ENCODE data around the gene ANO4. TPM values are rescaled to one million over a fixed set of nuclear protein-coding genes. Genes with fewer than 3 reads are reported as not detected.

ANO4 gene
- total and polyA plus RNA-seq, 4 donors = 0.10 to 1.9 (median 0.86) TPM

GRCh38 chr12:100935929-100936328 is 141.4 kb downstream of the ANO4 start:
- Histone ChIP-seq H3K36me3 (ENCODE audit: control insufficient read depth in 4 of 4, insufficient read depth in 4 of 4, low read length in 4 of 4) (no peaks in the 10 kb centered on the region), H3K27ac (ENCODE audit: low read depth in 1 of 2, low read length in 1 of 2) (no peak overlapping the region), H3K4me1 (ENCODE audit: control insufficient read depth in 5 of 5, insufficient read depth in 5 of 5, low read length in 5 of 5) (no peaks in the 10 kb centered on the region), H3K4me3 (no peak overlapping the region), H3K27me3 (ENCODE audit: control insufficient read depth in 3 of 3, insufficient read depth in 3 of 3, low read length in 2 of 3) (no peaks in the 10 kb centered on the region), H3K9me3 (ENCODE audit: control insufficient read depth in 4 of 4, insufficient read depth in 3 of 4, low read length in 3 of 4) (no peaks in the 10 kb centered on the region), H3K9ac (ENCODE audit: insufficient read depth in 1 of 2, low read length in 2 of 2) (no peak overlapping the region)
- DNase-seq = no peak
- TF ChIP-seq CTCF (IDR thresholded peaks at IDR 0.05; ENCODE audit: control extremely low read depth, extremely low read depth) = no peak
- WGBS, 2 donors = 56 to 78% methylated on average over 1 of the region's 1 CpG
- no peak for ATAC-seq (ENCODE audit: insufficient read depth, low FRiP score)

GRCh38 chr12:100936661-100937060 is 142.1 kb downstream of the ANO4 start:
- TF ChIP-seq CTCF (IDR thresholded peaks at IDR 0.05; ENCODE audit: control extremely low read depth, extremely low read depth) = no peak
- Histone ChIP-seq H3K27ac (ENCODE audit: low read depth in 1 of 2, low read length in 1 of 2) (no peak overlapping the region), H3K9ac (ENCODE audit: insufficient read depth in 1 of 2, low read length in 2 of 2) (no peak overlapping the region), H3K4me1 (ENCODE audit: control insufficient read depth in 5 of 5, insufficient read depth in 5 of 5, low read length in 5 of 5) (no peaks in the 10 kb centered on the region), H3K9me3 (ENCODE audit: control insufficient read depth in 4 of 4, insufficient read depth in 3 of 4, low read length in 3 of 4) (no peaks in the 10 kb centered on the region), H3K27me3 (ENCODE audit: control insufficient read depth in 3 of 3, insufficient read depth in 3 of 3, low read length in 2 of 3) (no peaks in the 10 kb centered on the region), H3K36me3 (ENCODE audit: control insufficient read depth in 4 of 4, insufficient read depth in 4 of 4, low read length in 4 of 4) (no peaks in the 10 kb centered on the region), H3K4me3 (no peak overlapping the region)
- no peak for ATAC-seq (ENCODE audit: insufficient read depth, low FRiP score)
- DNase-seq = no peak
- 62 to 67% methylated on average over 5 of the region's 5 CpGs for WGBS, 2 donors

- H3K4me1 ChIP-seq (ENCODE audit: control insufficient read depth in 5 of 5, insufficient read depth in 5 of 5, low read length in 5 of 5) = peaks cover 0 to 3% (median 0%) of the 10 kb centered on the region in 5 donors
- H3K4me3 ChIP-seq = no peak overlapping the region
- TF ChIP-seq CTCF (IDR thresholded peaks at IDR 0.05; ENCODE audit: control extremely low read depth, extremely low read depth) = no peak
- H3K27me3 ChIP-seq (ENCODE audit: control insufficient read depth in 3 of 3, insufficient read depth in 3 of 3, low read length in 2 of 3) = no peaks in the 10 kb centered on the region
- H3K36me3 ChIP-seq (ENCODE audit: control insufficient read depth in 4 of 4, insufficient read depth in 4 of 4, low read length in 4 of 4) = no peaks in the 10 kb centered on the region
- DNase-seq (no peak), ATAC-seq (ENCODE audit: insufficient read depth, low FRiP score) (peak; percentile 66)
- WGBS, 2 donors = 59 to 91% methylated on average over 2 of the region's 2 CpGs
- H3K27ac ChIP-seq (ENCODE audit: low read depth in 1 of 2, low read length in 1 of 2) = no peak overlapping the region
- no peak overlapping the region for H3K9ac ChIP-seq (ENCODE audit: insufficient read depth in 1 of 2, low read length in 2 of 2)
- no peaks in the 10 kb centered on the region for H3K9me3 ChIP-seq (ENCODE audit: control insufficient read depth in 4 of 4, insufficient read depth in 3 of 4, low read length in 3 of 4)
These were observed 145.9 kb downstream of the ANO4 start for GRCh38 chr12:100940503-100940902.

Data from lung (tissue), 12 donors.